ENCODE results near the gene HSPA4.
"Not testable (repeated sequence)": the region's sequence is repeated elsewhere in the genome, so short reads cannot be mapped to it uniquely, and the experiment has no call there.

Gene HSPA4

DNA sequence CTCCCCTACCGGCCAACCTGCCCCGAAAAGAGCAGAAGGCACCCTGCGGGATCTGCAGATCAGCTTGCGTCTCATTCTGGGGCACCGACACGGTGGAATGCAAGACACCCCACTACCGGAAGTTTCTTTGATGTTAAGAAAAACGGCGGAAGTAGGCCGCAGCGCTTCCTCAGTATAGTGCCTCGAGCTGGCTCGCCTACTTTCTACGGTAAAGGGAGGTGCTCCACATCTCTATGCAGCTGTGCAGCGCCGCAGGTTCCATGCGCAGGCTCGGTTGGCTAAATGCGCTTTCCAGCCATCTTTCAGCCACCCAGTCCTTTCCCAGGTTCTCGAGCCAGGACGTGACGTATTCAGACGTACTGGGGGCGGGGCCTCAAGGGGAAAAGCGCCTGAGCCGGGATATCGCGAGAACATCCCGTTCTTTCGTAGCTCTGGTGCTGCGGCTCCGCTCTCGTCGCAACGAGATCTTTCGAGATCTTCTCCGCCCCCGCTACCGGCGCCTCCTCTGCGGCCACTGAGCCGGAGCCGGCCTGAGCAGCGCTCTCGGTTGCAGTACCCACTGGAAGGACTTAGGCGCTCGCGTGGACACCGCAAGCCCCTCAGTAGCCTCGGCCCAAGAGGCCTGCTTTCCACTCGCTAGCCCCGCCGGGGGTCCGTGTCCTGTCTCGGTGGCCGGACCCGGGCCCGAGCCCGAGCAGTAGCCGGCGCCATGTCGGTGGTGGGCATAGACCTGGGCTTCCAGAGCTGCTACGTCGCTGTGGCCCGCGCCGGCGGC is at the start of gene HSPA4:
Gene HSPA4, plus strand, starts transcription at position 472 of the 775 bp plus-strand sequence. Its CDS starts 238 bp downstream, at position 710.
- DNase-seq = peak; percentile 98

DNA sequence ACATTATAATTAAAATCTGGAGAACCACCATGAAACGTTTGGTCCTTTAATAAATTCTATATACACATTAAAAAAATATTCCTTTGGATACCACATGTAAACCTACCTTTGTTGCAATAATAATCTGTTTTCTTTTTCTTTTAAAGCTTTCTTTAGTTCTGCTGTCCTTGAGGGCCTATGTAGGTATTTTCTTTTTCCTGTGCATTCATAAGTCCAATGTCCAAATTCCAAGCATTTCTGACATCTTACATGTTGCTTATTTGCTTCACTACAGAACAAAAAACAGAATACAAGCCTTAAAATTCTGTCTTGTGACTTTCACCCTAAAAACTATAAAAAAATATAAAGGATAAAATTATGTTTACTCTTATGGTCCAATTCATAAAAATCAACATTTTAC is 45.2 kb upstream of the HSPA4 start:
- DNase-seq = no peak

DNA sequence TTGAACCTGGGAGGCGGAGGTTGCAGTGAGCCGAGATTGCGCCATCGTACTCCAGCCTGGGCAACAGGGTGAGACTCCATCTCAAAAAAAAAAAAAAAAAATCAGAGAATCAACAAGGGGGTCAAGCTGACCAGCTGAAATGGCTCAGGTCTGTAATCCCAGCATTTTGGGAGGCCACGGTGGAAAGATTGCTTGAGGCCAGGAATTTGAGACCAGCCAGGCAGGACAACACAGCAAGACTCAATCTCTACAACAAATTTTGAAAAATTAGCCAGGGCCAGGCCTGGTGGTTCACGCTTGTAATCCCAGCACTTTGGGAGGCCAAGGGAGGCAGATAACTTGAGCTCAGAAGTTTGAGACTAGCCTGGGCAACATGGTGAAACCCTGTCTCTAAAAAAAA is 43.4 kb upstream of the HSPA4 start:
- not testable (repeated sequence) for DNase-seq

DNA sequence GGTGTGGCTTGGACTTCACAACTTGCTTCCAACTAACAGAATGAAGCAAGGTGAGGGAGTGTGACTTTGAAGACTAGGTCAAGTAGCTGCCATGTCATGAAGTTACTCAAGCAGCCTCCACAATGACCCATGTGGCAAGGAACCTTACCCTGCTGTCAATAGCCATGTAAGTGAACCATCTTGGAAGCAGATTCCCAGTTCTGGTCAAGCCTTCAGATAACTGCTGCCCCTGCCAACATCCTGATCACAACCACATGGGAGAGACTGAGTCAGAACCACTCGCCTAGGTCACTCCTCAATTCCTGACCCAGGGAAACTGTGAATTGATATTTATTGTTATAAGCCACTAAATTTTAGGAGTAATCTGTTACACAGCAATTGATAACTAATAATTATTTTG is 36.3 kb upstream of the HSPA4 start:
- no peak for DNase-seq

DNA sequence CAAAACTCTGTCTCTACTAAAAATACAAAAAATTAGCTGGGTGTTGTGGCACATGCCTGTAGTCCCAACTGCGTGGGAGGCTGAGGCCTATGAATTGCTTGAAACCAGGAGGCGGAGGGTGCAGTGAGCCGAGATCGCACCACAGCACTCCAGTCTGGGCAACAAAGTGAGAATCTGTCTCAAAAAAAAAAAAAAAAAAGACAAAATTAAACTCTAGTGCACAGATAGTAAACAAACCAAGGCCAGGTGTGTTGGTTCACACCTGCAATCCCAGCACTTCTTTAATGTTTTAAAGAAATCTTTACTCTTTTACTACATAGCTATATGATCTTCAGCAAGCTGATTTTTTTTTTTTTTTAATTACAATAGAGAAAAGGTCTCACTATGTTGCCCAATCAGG is 33.8 kb upstream of the HSPA4 start:
- DNase-seq = no peak

DNA sequence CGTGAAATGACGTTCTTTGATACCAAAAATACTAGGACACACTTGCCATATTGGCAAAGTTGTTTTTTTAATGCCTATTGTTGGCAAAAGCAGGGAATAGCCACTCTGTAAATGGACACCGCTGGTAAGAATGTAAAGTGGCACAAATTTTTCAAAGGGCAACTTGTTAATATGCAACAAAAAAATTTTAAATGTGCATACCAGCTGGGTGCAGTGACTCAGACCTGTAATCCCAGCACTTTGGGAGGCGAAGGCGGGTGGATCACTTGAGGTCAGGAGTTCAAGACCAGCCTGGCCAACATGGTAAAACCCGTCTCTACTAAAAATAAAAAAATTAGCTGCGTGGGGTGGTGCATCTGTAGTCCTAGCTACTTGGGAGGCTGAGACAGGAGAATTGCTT is 32.3 kb upstream of the HSPA4 start:
- DNase-seq = not testable (repeated sequence)

DNA sequence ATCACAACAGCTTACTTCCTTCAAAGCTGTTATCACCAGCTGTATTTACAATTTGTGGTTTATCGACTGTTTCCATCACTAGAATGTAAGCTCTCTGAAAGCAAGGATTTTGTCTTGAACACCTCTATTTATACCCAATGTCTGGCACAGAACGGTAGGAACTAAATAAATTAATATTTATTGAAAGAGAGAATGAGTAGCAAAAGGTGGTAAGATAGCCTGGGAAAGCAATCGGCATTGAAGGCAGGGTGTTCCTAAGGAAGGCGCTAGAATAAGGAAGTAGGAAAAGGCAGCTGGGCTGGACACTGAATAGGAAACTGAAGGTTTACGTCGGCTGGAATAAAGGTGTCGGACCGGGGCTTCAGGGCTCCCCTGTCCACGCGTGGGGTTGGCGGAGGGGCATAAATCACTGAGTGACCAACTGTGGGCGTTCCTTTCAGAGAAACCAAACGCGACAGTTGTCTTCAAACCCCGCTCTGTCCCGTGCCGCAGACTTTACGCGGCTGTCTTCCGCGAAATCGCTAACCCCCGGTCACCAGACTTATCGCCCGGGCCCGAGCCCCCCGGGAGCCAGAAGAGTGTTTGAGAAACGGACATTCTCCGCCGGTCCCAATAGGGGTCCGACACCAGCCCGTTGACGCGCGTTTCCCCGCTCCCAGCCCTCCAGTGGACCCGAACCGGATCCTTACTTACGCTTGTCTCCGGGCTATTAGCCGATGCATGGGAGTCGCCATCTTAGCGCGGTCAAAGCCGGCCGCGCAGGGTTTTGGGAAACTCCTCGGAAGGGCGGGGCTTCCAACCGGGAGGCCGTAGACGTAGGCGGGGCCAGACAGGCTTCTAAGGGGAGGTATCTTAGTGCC is 25.8 kb upstream of the HSPA4 start, which contains the start of gene ZCCHC10:
Gene ZCCHC10, minus strand, starts transcription at position 746 of the 860 bp plus-strand sequence. Its CDS starts 12 bp downstream, at position 734.
- DNase-seq = peak; percentile 93

DNA sequence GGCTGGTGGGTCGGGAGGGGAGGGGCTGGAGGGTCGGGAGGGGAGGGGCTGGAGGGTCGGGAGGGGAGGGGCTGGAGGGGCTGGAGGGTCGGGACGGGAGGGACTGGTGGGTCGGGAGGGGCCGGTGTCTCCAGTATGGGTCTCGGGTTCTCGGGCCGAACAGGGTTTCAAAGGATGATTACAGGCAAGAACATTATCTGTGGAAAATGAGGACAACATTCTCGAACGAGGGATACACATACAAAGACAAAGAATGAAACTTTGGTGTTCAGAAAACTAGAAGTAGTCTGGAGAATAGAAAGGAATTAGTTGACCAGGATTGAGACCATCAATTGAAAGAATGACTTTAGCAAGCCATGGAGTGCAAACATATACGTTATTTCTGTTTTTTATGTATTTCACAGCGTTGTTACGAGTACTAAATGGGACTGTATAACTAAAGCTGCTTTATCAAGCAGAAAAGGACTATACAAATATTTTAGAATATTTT is 25.1 kb upstream of the HSPA4 start:
- no peak for DNase-seq

DNA sequence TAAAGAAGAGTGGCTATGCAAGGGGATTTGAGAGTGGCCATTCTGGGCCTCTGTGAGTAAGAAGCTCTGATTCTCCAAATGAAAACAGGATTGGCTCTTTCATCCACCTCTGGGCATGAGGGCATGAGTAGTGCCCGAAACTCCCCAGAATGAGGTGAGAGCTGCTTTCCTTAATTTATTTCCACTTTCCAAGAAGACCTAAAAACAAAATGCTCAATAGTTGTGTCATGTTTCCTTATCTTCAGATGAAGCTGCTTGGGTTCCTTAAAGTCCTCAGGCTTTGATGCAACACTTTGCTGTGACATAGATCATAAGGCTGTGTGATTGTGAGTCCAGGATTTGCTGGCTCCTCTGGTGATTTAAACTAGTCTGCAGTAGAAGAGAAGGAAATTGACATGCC is 22.4 kb upstream of the HSPA4 start:
- DNase-seq = no peak

DNA sequence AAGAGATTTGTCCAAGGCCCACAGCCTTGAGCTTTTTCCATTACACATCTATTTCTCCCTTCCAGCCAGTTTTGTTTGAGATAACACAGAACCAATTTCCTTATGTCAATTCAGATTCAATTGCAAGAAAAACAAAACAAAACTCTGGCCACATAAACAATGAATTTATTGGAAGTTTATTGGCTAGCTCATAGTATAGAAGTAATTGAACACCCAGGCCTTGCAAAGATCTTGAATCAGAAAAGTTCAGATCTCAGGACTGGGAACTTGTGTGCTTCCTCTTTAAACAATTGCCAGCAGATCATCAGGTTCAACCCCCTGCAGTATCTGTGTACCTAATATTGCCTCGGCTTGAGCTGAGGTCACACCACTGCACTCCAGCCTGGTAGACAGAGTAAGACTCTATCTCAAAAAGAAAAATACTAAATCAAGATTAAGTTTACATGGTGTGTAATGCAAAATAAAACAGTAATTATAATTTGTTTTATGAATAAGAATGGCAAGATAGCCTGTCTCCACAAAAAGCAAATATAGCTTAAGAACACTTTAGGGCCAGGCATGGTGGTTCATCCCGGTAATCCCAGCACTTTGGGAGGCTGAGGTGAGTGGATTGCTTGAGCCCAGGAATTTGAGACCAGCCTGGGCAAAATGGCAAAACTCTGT is 21.3 kb upstream of the HSPA4 start:
- DNase-seq = no peak

DNA sequence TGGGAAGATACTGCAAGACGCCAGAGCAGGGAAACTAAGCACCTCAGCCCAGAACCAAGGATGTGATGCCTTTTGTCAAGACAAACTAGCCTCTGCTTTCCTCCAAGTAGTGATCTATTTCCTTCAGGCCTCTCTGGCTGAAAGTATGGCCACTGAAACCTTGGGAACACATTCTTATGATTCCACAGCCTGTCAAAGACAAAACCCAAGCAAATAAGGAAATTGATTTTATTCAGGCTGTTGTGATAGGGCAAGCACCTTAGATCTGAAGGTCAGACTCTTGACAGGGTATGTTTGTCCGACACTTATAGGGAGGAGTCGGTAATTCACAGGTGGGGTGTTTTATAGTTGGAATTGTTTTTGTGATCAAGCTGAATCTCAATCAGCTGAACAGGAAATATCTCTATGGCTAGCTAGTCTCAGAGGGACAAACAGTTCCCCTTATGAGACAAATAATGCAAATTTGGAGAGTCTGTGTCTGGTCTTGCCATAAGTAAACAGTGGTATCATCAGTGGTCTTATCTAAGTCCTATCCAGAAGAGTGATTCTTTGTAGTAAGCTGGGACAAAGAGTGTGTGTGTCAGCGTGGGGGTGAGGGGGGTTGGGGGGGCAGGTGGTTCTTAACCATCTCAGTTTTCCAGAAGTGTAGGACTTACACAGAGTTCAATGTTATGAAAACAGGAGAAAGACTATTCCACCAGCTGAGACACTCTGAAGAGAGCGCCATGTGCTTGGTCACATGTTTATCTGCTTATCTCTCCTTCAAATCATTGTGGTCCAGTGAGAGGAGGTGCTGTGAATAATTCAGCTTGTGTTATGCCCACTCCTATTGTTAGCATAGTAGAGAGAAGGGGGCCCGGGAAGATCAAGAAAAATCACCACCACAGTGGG is 18.7 kb upstream of the HSPA4 start:
- no peak for DNase-seq

DNA sequence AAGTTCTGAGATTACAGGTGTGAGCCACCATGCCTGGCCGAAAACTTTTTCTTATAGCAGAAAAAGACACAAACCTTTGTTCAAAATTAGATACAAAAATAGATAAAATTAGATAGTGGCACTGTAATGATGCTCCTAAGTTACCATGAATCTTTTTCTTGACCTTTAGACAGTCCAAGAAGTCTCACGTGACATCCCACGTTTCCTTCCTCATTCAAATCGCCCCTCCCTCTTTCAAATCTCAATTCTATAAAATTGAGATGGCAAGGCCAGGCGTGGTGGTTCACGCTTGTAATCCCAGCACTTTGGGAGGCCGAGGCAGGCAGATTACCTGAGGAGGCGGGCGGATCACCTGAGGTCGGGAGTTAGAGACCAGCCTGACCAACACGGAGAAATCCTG is 17.7 kb upstream of the HSPA4 start:
- DNase-seq = no peak

DNA sequence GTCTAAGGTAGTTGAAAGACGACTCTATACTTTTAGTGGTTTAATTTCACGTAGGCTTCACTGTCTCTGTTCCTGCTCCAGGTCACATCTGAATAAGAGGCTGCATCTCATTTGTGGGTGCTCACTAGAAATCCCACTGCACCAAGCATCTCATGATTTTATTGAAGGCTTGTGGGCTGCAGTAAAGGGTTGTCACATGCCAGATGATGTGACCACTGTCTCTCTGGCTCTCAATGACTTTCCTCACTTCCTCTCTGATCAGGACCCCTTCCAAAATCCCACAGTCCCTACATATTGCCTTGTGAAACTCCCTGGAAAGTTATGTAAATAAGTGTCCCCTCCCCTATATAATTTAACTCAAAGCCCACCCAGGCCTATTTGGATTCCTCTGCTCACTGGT is 16.6 kb upstream of the HSPA4 start:
- no peak for DNase-seq

DNA sequence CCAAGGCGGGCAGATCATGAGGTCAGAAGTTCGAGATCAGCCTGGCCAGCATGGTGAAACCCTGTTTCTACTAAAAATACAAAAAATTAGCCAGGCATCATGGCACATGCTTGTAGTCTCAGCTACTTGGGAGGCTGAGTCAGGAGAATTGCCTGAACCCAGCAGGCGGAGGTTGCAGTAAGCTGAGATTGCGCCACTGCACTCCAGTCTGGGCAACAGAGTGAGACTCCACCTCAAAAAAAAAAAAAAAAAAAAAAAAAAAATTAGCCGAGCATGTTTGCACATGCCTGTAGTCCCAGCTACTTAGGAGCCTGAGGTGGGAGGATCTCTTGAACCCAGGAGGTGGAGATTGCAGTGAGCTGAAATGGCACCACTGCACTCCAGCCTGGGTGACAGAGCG is 15.1 kb upstream of the HSPA4 start:
- DNase-seq = not testable (repeated sequence)

DNA sequence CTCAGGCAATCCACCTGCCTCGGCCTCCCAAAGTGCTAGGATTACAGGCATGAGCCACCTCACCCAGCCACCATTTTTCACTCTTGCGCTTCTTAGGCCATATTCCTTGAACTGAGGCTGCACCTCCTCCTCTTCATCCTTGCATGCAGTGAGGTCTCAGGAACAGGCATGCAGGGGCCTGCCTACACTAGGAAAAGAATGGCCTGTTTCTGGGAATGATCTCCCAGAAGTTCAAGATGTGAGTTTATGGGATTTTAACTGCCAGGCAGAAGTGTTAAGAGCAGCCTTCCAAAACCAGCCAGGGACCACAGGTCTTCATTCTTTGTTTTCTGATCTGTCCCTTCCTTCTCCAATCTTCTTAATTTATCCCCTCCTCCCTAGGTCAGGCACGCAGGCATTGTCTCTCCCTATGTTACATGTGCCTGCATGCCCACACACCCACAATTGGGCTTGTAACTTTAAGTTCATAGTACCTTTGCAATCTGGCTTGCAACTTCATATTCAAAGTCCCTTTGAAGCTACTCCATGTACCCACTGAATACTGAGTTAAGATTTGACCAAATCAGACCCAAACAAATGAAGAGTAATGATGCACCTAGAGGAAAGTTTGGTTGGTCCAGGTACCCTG is 10.5 kb upstream of the HSPA4 start:
- no peak for DNase-seq

DNA sequence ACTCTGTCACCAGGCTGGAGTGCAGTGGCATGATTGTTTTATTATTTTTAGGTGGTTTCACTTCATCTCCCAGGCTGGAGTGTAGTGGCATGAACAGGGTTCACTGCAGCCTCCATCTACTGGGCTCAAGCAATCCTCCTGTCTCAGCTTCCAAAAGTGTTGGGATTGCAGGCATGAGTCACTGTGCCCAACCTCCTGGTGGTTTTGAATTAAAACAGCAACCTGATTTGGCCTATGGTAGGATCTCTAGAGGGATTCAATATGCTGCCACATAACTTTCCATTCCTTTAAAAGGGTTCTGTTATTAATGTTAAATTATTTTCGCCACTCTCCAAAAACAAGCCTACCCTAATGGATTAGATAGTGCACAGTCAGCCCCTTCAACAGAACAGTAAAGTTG is 9.9 kb upstream of the HSPA4 start:
- no peak for DNase-seq

DNA sequence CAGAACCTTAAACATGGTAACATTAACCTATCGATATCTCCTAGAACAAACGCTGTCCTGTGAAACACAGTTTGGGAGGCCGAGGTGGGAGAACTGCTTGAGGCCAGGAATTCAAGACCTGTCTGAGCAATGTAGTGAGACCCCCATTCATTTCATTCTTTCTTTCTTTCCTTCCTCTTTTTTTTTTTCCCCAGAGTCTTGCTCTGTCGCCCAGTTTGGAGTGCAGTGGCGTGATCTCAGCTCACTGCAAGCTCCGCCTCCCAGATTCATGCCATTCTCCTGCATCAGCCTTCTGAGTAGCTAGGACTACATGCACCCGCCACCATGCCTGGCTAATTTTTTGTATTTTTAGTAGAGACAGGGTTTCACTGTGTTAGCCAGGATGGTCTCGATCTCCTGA is 5.3 kb upstream of the HSPA4 start:
- not testable (repeated sequence) for DNase-seq

DNA sequence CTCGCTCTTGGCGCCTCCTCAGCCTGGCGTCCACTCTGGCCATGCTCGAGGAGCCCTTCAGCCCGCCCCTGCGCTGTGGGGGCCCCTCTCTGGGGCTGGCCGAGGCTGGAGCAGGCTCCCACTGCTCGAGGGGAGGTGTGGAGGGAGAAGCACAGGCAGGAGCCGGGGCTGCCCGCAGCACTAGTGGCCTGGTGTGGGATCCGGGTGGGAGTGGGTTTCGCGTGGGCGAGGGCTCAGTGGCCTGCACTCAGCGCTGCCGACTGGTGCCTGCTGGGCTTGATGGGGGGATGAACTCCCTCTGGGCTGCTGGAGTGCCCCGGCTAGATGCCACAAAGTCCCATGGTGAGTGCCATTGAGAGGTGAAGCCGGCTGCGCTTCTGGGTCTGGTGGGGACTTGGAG is 4.4 kb upstream of the HSPA4 start:
- no peak for DNase-seq

DNA sequence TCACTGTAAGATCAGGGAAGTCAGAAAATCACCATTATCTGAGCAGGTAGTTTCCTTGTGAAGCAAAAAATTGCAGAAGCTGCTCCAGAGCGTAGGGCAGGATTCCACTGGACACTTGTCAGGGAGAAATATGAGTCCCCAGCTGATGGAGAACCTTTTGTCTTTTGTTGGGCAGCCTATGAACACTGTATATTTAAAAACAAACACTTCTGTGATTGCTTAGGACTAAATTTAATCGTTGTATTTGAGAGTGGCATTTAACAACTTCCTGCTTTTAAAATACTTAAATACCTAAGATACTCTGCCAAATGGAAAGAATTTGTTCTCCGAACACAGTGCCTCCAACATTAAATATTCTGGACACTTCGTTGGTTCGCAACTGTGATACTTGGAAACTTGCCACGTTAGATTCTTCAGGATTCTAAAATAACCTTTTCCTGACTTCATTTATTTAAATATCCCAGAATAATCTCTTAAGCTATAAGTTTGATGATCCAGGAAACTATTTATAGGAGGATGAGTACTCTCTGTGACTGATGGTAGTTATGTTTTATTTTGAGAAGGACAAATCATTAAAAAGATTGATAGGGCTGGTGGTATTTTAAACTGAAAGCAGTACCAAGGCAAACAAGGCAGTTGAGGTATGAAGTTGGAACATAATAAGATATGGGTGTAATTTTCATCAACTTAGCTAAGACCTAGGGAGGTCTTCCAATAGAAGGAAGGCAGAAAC is 2.7 kb upstream of the HSPA4 start:
- no peak for DNase-seq

DNA sequence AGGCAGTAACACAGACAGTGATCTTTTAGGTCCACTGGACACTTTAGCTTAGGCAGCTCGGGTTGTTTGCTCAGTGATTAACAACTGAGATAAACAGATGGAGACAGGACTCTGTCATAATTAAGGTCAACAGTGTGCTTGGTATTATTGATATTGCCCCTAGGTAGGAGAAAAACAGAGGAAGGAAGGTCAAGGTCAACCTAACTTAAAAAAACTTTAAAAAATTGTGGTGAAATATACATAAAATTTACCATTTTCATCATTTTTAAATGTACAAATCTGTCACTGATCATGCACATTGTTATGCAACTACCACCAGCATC is 2.1 kb upstream of the HSPA4 start:
- no peak for DNase-seq

DNA sequence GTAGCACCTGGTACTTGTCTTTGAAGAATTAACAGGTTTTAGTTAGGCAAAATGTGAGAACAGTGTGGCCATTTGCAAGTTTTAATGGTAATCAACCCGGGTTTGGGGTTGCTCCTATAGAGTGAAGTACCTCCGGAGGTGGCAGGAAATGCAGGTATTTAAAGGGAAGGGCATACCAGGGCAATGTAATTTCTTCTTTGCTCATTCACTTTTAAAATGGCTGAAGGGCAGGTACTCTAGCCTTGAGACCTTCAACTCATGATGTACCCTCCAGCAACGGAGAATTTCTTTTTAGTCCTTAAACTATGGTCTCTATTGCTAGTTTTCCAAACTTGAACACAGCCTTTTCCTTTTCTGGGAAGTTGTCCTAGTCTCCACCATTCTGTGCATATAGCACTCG is 1.3 kb upstream of the HSPA4 start:
- DNase-seq = no peak

Data from CD4-positive, alpha-beta T cell treated with Interferon gamma for 1 hour (primary cell).